Natural killer cell treated with Interleukin-12 subunit alpha and Interleukin-12 subunit beta and Interleukin-15 and Interleukin-18, amount 100 ng/mL, for 72 hours (primary cell): ENCODE results near the gene TRAPPC3. TPM values are rescaled to one million over a fixed set of nuclear protein-coding genes. Genes with fewer than 3 reads are reported as not detected.

Experiments
- ATAC-seq, 2 donors: fragments of 150-1000 bp; cut with Tn5 transposase in 1 of 2; sonication (Bioruptor Pico), chemical (Tn5 transposase) in 1 of 2; 2 replicates each; pipeline ENCODE4 v1.10.0; 2021
- DNase-seq: peaks from one replicate; pipeline ENCODE4 v3.0.0; 2022; ENCODE audit warnings: low spot score
- H3K27ac Mint-ChIP-seq, 2 donors: 1 replicate in 1 of 2; 2 replicates in 1 of 2; pipeline ENCODE4 v1.8.0; 2022; ENCODE audit warnings: mixed read lengths in 2 of 2, mild to moderate bottlenecking in 1 of 2, moderate library complexity in 1 of 2
- H3K27me3 Mint-ChIP-seq, 2 donors: 1 replicate in 1 of 2; 2 replicates in 1 of 2; pipeline ENCODE4 v1.8.0; 2022; ENCODE audit warnings: mixed read lengths in 2 of 2
- H3K36me3 Mint-ChIP-seq: one replicate; pipeline ENCODE4 v1.8.0; 2022; ENCODE audit warnings: mixed read lengths
- H3K4me1 Mint-ChIP-seq, 2 donors: 1 replicate in 1 of 2; 2 replicates in 1 of 2; pipeline ENCODE4 v1.8.0; 2022; ENCODE audit warnings: low read depth in 2 of 2, mixed read lengths in 2 of 2, mild to moderate bottlenecking in 1 of 2
- H3K4me3 Mint-ChIP-seq: one replicate; pipeline ENCODE4 v1.8.0; 2022; ENCODE audit warnings: mixed read lengths
- H3K9me3 Mint-ChIP-seq: 2 replicates; pipeline ENCODE4 v1.8.0; 2022; ENCODE audit warnings: mixed read lengths
- total RNA-seq, 2 donors: library from RNA; stranded (reverse); gene quantifications; one replicate each; pipeline ENCODE4 v1.2.3, GENCODE V29; 2022

TRAPPC3 gene
- total RNA-seq, 2 donors from 2014 or later: 58.4 to 69.2 TPM

DNA sequence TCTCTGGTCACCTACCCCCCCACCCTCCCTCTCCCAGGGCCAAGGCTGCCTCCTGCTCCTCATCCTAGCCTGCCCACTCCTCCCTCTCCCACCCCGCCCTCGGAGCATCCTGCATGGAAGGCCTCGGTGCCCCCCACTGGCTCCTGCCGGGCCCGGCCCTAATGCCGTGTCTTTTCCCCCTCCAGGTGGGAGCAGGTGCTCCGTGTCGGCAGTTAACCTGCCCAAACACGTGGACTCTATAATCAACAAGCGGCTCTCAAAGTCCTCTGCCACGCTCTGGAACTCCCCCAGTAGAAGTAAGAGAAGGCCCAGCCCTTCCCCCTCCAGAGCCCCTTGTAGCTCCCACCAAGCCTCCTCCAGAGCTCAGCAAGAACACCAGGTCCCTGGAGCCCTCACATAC lies 25.4 kb upstream of the TRAPPC3 start:
- no peak for DNase-seq
- ATAC-seq: no peak
- H3K36me3 Mint-ChIP-seq: peaks cover 17% of the 10 kb centered on the region
- no peak overlapping the region for H3K27ac Mint-ChIP-seq
- no peaks in the 10 kb centered on the region for H3K9me3 Mint-ChIP-seq
- H3K4me1 Mint-ChIP-seq: peaks cover 6 to 15% of the 10 kb centered on the region in 2 donors
- H3K4me3 Mint-ChIP-seq: no peak overlapping the region
- H3K27me3 Mint-ChIP-seq: no peaks in the 10 kb centered on the region

DNA sequence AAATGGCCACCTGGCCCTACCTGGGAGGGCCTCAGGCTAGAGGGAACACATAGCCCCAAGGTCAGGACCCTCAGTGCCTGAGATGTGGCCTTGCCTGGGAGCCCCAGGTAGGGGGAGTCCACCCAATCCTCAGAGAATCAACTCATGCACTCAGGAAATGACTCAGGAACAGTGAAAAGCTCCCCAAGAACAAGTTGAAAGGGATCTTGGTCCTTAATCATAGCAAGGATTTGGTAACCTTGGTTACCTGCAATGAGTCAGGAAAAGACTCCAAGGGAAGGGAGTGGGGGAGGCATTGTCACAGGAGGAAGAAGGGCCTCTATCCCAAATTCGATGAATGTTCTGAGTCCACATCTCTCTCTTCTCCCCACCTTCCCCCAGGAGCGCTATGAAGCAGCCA lies 23.7 kb upstream of the TRAPPC3 start:
- Mint-ChIP-seq H3K27ac (peak overlapping the region in 1 of 2 donors; percentile 56), H3K4me3 (no peak overlapping the region), H3K27me3 (no peaks in the 10 kb centered on the region), H3K36me3 (peaks cover 17% of the 10 kb centered on the region), H3K4me1 (peaks cover 13 to 19% of the 10 kb centered on the region in 2 donors), H3K9me3 (no peaks in the 10 kb centered on the region)
- ATAC-seq: no peak
- DNase-seq: no peak

DNA sequence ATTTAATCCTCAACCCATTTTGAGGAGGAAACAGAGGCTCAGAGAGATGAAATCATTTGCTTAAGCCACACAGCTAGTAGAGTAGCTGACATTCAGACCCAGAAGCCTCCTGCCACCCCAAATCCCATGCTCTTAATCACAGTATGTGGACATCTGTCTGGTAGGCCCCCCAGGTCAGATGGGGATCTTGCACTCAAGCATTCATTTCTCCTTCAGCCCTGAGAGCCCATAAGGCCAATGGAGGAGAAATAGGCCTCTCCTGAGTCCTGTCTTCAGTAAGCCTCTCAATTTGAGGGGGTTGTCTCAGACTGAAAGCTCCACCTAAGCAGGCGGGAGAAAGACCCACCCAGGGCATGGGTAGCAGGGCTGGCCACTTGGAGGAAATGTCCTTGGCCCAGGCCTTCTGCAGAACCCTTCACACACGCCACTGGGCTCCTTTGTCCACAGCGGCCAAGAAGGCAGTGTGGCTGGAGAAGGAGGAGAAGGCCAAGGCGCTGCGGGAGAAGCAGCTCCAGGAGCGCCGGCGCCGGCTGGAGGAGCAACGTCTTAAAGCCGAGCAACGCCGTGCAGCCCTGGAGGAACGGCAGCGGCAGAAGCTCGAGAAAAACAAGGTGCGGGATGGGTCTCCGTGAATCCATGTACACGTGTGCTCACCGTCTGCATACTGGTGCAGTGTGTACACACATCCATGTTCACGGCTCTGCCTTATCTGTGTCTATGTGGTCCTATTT lies 22.9 kb upstream of the TRAPPC3 start:
- Mint-ChIP-seq H3K4me3 (no peak overlapping the region), H3K9me3 (no peaks in the 10 kb centered on the region), H3K27ac (no peak overlapping the region), H3K36me3 (peaks cover 17% of the 10 kb centered on the region), H3K4me1 (peaks cover 14 to 20% of the 10 kb centered on the region in 2 donors), H3K27me3 (no peaks in the 10 kb centered on the region)
- DNase-seq: no peak
- ATAC-seq: no peak

GRCh38 chr1:36170643-36171412 lies 21.5 kb upstream of the TRAPPC3 start:
- peaks cover 22 to 27% of the 10 kb centered on the region in 2 donors for H3K4me1 Mint-ChIP-seq
- peaks cover 24% of the 10 kb centered on the region for H3K36me3 Mint-ChIP-seq

GRCh38 chr1:36168514-36168913 lies 19.2 kb upstream of the TRAPPC3 start:
- no peak overlapping the region for H3K4me3 Mint-ChIP-seq
- H3K27ac Mint-ChIP-seq: peak overlapping the region; percentile 5 to 60
- H3K36me3 Mint-ChIP-seq: peaks cover 16% of the 10 kb centered on the region
- H3K27me3 Mint-ChIP-seq: no peaks in the 10 kb centered on the region
- H3K9me3 Mint-ChIP-seq: no peaks in the 10 kb centered on the region
- peaks cover 26 to 29% of the 10 kb centered on the region in 2 donors for H3K4me1 Mint-ChIP-seq
- ATAC-seq (no peak), DNase-seq (no peak)

More at GRCh38 chr1:36170643-36171412, 21.5 kb upstream of the TRAPPC3 start:
- ATAC-seq: no peak
- peak overlapping the region in 1 of 2 donors; percentile 61 for H3K27ac Mint-ChIP-seq
- H3K27me3 Mint-ChIP-seq: no peaks in the 10 kb centered on the region
- H3K9me3 Mint-ChIP-seq: no peaks in the 10 kb centered on the region
- DNase-seq: no peak
- H3K4me3 Mint-ChIP-seq: no peak overlapping the region

GRCh38 chr1:36166938-36167905 lies 17.9 kb upstream of the TRAPPC3 start:
- Mint-ChIP-seq H3K27ac (peak overlapping the region; percentile 2 to 39), H3K4me3 (no peak overlapping the region), H3K9me3 (no peaks in the 10 kb centered on the region), H3K27me3 (no peaks in the 10 kb centered on the region), H3K4me1 (peaks cover 36 to 37% of the 10 kb centered on the region in 2 donors), H3K36me3 (peaks cover 15% of the 10 kb centered on the region)
- no peak for DNase-seq
- ATAC-seq: no peak

GRCh38 chr1:36166136-36166535 lies 16.9 kb upstream of the TRAPPC3 start:
- DNase-seq: no peak
- no peak for ATAC-seq
- no peaks in the 10 kb centered on the region for H3K27me3 Mint-ChIP-seq
- peak overlapping the region; percentile 2 to 39 for H3K27ac Mint-ChIP-seq
- no peaks in the 10 kb centered on the region for H3K9me3 Mint-ChIP-seq
- H3K4me3 Mint-ChIP-seq: no peak overlapping the region
- peaks cover 22% of the 10 kb centered on the region for H3K36me3 Mint-ChIP-seq
- H3K4me1 Mint-ChIP-seq: peaks cover 47% of the 10 kb centered on the region in 2 donors

GRCh38 chr1:36165145-36165544 lies 15.9 kb upstream of the TRAPPC3 start:
- H3K27ac Mint-ChIP-seq: peak overlapping the region; percentile 38 to 55
- ATAC-seq (no peak), DNase-seq (no peak)
- no peaks in the 10 kb centered on the region for H3K27me3 Mint-ChIP-seq
- H3K36me3 Mint-ChIP-seq: peaks cover 16% of the 10 kb centered on the region
- H3K4me1 Mint-ChIP-seq: peaks cover 47 to 54% of the 10 kb centered on the region in 2 donors
- no peaks in the 10 kb centered on the region for H3K9me3 Mint-ChIP-seq
- no peak overlapping the region for H3K4me3 Mint-ChIP-seq

- no peak for DNase-seq
- peaks cover 13% of the 10 kb centered on the region for H3K36me3 Mint-ChIP-seq
- ATAC-seq: no peak
- H3K27me3 Mint-ChIP-seq: no peaks in the 10 kb centered on the region
- H3K4me3 Mint-ChIP-seq: no peak overlapping the region
- H3K27ac Mint-ChIP-seq: peak overlapping the region; percentile 38 to 55
- H3K9me3 Mint-ChIP-seq: no peaks in the 10 kb centered on the region
- peaks cover 51 to 62% of the 10 kb centered on the region in 2 donors for H3K4me1 Mint-ChIP-seq
Measured at GRCh38 chr1:36164361-36164760, 15.1 kb upstream of the TRAPPC3 start.

- Mint-ChIP-seq H3K27ac (peak overlapping the region; percentile 96 to 97), H3K9me3 (no peaks in the 10 kb centered on the region), H3K4me1 (peaks cover 56 to 64% of the 10 kb centered on the region in 2 donors), H3K4me3 (no peak overlapping the region), H3K27me3 (no peaks in the 10 kb centered on the region), H3K36me3 (peaks cover 13% of the 10 kb centered on the region)
- ATAC-seq (no peak), DNase-seq (no peak)
Measured at GRCh38 chr1:36163426-36163825, 14.1 kb upstream of the TRAPPC3 start.

GRCh38 chr1:36162680-36163239 lies 13.5 kb upstream of the TRAPPC3 start:
- ATAC-seq (no peak), DNase-seq (no peak)
- H3K27me3 Mint-ChIP-seq: no peaks in the 10 kb centered on the region
- H3K36me3 Mint-ChIP-seq: peaks cover 13% of the 10 kb centered on the region
- H3K27ac Mint-ChIP-seq: peak overlapping the region; percentile 96 to 97
- peak overlapping the region; percentile 89 for H3K4me3 Mint-ChIP-seq
- H3K9me3 Mint-ChIP-seq: no peaks in the 10 kb centered on the region
- peaks cover 60 to 67% of the 10 kb centered on the region in 2 donors for H3K4me1 Mint-ChIP-seq

DNA sequence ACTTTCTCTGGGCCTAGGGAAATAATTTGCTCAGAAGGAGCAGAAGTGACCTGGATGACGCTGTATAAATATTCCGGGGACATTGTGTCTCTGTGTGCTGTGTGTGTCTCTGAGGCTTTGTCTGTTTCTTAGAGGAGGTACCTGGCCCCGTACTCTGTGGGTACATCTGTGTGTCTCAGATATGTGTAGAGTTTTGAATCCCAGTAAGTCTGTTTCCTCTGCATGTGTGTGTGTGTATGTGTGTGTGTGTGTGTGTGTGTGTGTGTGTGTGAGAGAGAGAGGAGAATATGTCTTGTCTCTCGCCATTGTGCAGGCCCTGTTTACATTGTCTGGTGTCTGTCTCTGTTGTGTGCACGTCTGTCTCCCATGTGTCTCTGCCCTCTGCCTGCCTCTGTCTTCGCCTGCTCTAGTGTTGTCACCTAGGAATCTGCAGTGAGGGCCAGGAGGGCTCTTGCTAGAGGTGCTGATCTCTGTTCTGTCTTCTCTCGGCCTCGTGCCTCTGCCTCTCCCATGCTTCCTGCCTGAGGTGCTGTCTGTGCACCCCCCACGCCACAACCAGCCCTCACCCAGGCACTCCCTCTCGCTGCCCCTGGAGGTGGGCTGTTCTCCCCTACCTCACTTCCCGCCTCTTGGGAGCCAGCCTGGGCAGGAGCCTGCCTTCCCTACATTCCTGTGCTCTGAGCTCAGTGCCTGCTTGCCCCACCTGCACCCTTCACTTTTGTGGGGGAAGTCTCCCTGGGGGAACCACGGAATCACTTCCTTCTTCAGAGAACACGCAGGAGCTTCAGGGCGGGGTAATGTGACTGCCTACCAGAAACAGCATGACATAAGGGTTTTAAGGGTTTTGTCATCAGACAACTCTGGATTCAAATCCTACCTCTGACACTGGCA lies 12.6 kb upstream of the TRAPPC3 start:
- no peaks in the 10 kb centered on the region for H3K27me3 Mint-ChIP-seq
- peaks cover 11% of the 10 kb centered on the region for H3K36me3 Mint-ChIP-seq
- no peaks in the 10 kb centered on the region for H3K9me3 Mint-ChIP-seq
- peaks cover 63 to 68% of the 10 kb centered on the region in 2 donors for H3K4me1 Mint-ChIP-seq
- ATAC-seq (peak; percentile 36 to 62), DNase-seq (no peak)
- peak overlapping the region; percentile 96 to 97 for H3K27ac Mint-ChIP-seq
- peak overlapping the region; percentile 89 for H3K4me3 Mint-ChIP-seq
